Stomach (tissue), 9 donors: ENCODE results near the gene CRABP1. TPM values are rescaled to one million over a fixed set of nuclear protein-coding genes. Genes with fewer than 3 reads are reported as not detected.

Experiments
- DNase-seq, 2 donors: peaks; one replicate each; pipeline versions ENCODE4 v3.0.0 to v3.0.0-alpha.2; 2013 to 2019
- H3K27ac ChIP-seq, 5 donors: fragments of 200-600 bp in 4 of 5; sonication (generic) in 4 of 5; one replicate each; pipeline ENCODE4 v1.5.1; 2013 to 2019; ENCODE audit warnings: mild to moderate bottlenecking in 1 of 5, moderate library complexity in 1 of 5
- H3K27me3 ChIP-seq, 3 donors: fragments of 200-600 bp; sonication (generic); one replicate each; pipeline ENCODE4 v1.5.1; 2017 to 2019; ENCODE audit warnings: mixed run types in 1 of 3
- H3K36me3 ChIP-seq, 4 donors: fragments of 200-600 bp; sonication (generic); 1 replicate in 3 of 4; 2 replicates in 1 of 4; pipeline ENCODE4 v1.5.1; 2016 to 2019
- H3K4me1 ChIP-seq, 4 donors: fragments of 200-600 bp; sonication (generic); one replicate each; pipeline ENCODE4 v1.5.1; 2016 to 2019
- H3K4me3 ChIP-seq, 4 donors: fragments of 200-600 bp; sonication (generic) in 3 of 4; one replicate each; pipeline ENCODE4 v1.5.1; 2016 to 2019; ENCODE audit warnings: mild to moderate bottlenecking in 1 of 4
- H3K9me3 ChIP-seq, 4 donors: fragments of 200-600 bp; sonication (generic); one replicate each; pipeline ENCODE4 v1.5.1; 2016 to 2019
- CTCF ChIP-seq, 7 experiments: fragments of 450-650 bp in 4 of 7; fragments of 200-600 bp in 3 of 7; sonication (generic) in 3 of 7; IDR thresholded peaks; one replicate each; pipeline ENCODE4 v1.5.1; 2016 to 2019; ENCODE audit warnings: antibody characterized with exemption in 7 of 7, control low read depth in 2 of 7, mild to moderate bottlenecking in 1 of 7
- EP300 ChIP-seq: sonication (generic); formaldehyde crosslinking; IDR thresholded peaks from one replicate; pipeline ENCODE4 v1.6.1; 2017; ENCODE audit warnings: antibody characterized with exemption
- POLR2A ChIP-seq, 4 donors: fragments of 450-650 bp; IDR thresholded peaks; one replicate each; pipeline ENCODE4 v1.6.1; 2016; ENCODE audit warnings: antibody characterized with exemption in 4 of 4, control low read depth in 2 of 4, mild to moderate bottlenecking in 1 of 4, moderate library complexity in 1 of 4
- POLR2AphosphoS5 ChIP-seq, 3 donors: sonication (generic); formaldehyde crosslinking; IDR thresholded peaks; one replicate each; pipeline ENCODE4 v1.6.1; 2016; ENCODE audit warnings: antibody characterized with exemption in 3 of 3
- WGBS, 5 donors: extraction: QIAGEN DNeasy Blood & Tissue Kit in 3 of 5; methylation state at CpG; one replicate each; pipeline versions ENCODE4 v1.1.5 to v1.1.7; 2013 to 2018; 5-methylcytosine and 5-hydroxymethylcytosine counted together
- intact Hi-C: fragments of 100-400 bp; cut with DNase I; formaldehyde crosslinking; loops from one replicate; pipeline ENCODE4 v1.15.1; 2023; ENCODE audit warnings: low total_unique reads
- polyA plus RNA-seq, 3 donors: library from polyadenylated mRNA; stranded (reverse); fragments of 200-250 nt; gene quantifications; one replicate each; pipeline ENCODE4 v1.2.3, GENCODE V29; 2013
- total RNA-seq, 5 donors: library from RNA; depleted of rRNA; stranded (reverse); fragments of >200 nt; gene quantifications; one replicate each; pipeline versions ENCODE4 v1.1.0 to v1.2.3, GENCODE V29; 2014 to 2016
- donor health status: healthy with polysubstance abuse.
- donor health status: Bipolar disorder and iron deficiency.
- donor health status: healthy.

CRABP1 gene
- total and polyA plus RNA-seq, 8 donors, result 0.62 to 4.9 (median 2.8) TPM; not detected in 5

- 43 to 82% (median 68%) methylated on average over 1 of the region's 1 CpG for WGBS, 5 donors
- Histone ChIP-seq H3K9me3 (no peaks in the 10 kb centered on the region), H3K27me3 (no peaks in the 10 kb centered on the region), H3K4me1 (peaks cover 0 to 5% (median 0%) of the 10 kb centered on the region in 4 donors), H3K4me3 (no peak overlapping the region), H3K36me3 (no peaks in the 10 kb centered on the region), H3K27ac (no peak overlapping the region)
- intact Hi-C loops, result no loop called here
- no peak for TF ChIP-seq POLR2AphosphoS5 (IDR thresholded peaks at IDR 0.05)
- TF ChIP-seq CTCF (IDR thresholded peaks at IDR 0.05), result no peak
- no peak for TF ChIP-seq POLR2A (IDR thresholded peaks at IDR 0.05)
- no peak for TF ChIP-seq EP300
- DNase-seq, result no peak
These were observed 12.7 kb upstream of the CRABP1 start for GRCh38 chr15:78327466-78327865.

GRCh38 chr15:78329625-78330024, 10.5 kb upstream of the CRABP1 start:
- Histone ChIP-seq H3K36me3 (no peaks in the 10 kb centered on the region), H3K4me1 (peaks cover 0 to 5% (median 0%) of the 10 kb centered on the region in 4 donors), H3K4me3 (no peak overlapping the region), H3K27ac (no peak overlapping the region), H3K9me3 (no peaks in the 10 kb centered on the region), H3K27me3 (no peaks in the 10 kb centered on the region)
- 41 to 64% (median 50%) methylated on average over 4 of the region's 4 CpGs for WGBS, 5 donors
- TF ChIP-seq POLR2AphosphoS5 (IDR thresholded peaks at IDR 0.05), result no peak
- no peak for TF ChIP-seq EP300
- no peak for TF ChIP-seq POLR2A (IDR thresholded peaks at IDR 0.05)
- no peak for TF ChIP-seq CTCF (IDR thresholded peaks at IDR 0.05)
- no peak for DNase-seq
- intact Hi-C loops, result no loop called here

- no peak for DNase-seq
- Histone ChIP-seq H3K4me3 (no peak overlapping the region), H3K27ac (no peak overlapping the region), H3K27me3 (peaks cover 2 to 49% (median 26%) of the 10 kb centered on the region in 3 donors), H3K9me3 (no peaks in the 10 kb centered on the region), H3K36me3 (no peaks in the 10 kb centered on the region), H3K4me1 (peaks cover 0 to 1% (median under 1%) of the 10 kb centered on the region in 4 donors)
- intact Hi-C loops, result no loop called here
- 87 to 97% (median 93%) methylated on average over 3 of the region's 3 CpGs for WGBS, 5 donors
- TF ChIP-seq CTCF (IDR thresholded peaks at IDR 0.05) (no peak), POLR2AphosphoS5 (IDR thresholded peaks at IDR 0.05) (no peak), EP300 (no peak), POLR2A (IDR thresholded peaks at IDR 0.05) (no peak)
These were observed 5.3 kb upstream of the CRABP1 start for GRCh38 chr15:78334845-78335244.

GRCh38 chr15:78335985-78336384, 4.2 kb upstream of the CRABP1 start:
- H3K4me1 ChIP-seq, result peaks cover 6 to 13% (median 11%) of the 10 kb centered on the region in 4 donors
- H3K27me3 ChIP-seq, result peaks cover 13 to 61% (median 37%) of the 10 kb centered on the region in 3 donors
- no peaks in the 10 kb centered on the region for H3K36me3 ChIP-seq
- TF ChIP-seq EP300, result no peak
- no peak for TF ChIP-seq POLR2AphosphoS5 (IDR thresholded peaks at IDR 0.05)
- TF ChIP-seq CTCF (IDR thresholded peaks at IDR 0.05), result no peak
- TF ChIP-seq POLR2A (IDR thresholded peaks at IDR 0.05), result no peak
- H3K27ac ChIP-seq, result no peak overlapping the region
- H3K9me3 ChIP-seq, result no peaks in the 10 kb centered on the region
- 81 to 91% (median 88%) methylated on average over 4 of the region's 4 CpGs for WGBS, 5 donors
- DNase-seq, result no peak
- intact Hi-C loops, result no loop called here
- no peak overlapping the region for H3K4me3 ChIP-seq
